HCT116 (cell line): Measurements from ENCODE around the gene SEC24C. TPM values are rescaled to one million over a fixed set of nuclear protein-coding genes. Genes with fewer than 3 reads are reported as not detected.

Source experiments
- ATAC-seq: fragments of 200-7000 bp; cut with Tn5 transposase; 2 replicates; pipeline ENCODE4 v1.9.1; 2020; ENCODE audit warnings: mild to moderate bottlenecking, moderate library complexity
- Bru-seq: library from RNA; stranded (reverse); fragments of 400-500 nt; gene quantifications from one replicate; lab custom pipeline; 2021; lab: Mats Ljungman, UMichigan
- BruChase-seq, 2 experiments: library from RNA; stranded (reverse); fragments of 400-500 nt; gene quantifications; one replicate each; lab custom pipeline; 2021; lab: Mats Ljungman, UMichigan
- BruUV-seq: library from RNA; stranded (reverse); fragments of 400-500 nt; replicated peaks from 2 replicates; lab custom pipeline; 2021; lab: Mats Ljungman, UMichigan
- CTCF ChIA-PET: fragments of 300-600 bp; sonication (Branson Sonifier 250); formaldehyde crosslinking; loops from one replicate; lab custom pipeline; 2021; ENCODE audit warnings: antibody characterized with exemption; lab: Charles Lee
- POLR2A ChIA-PET: fragments of 300-600, 350-600 bp; sonication (Branson Sonifier 250); formaldehyde crosslinking; loops from one replicate; lab custom pipeline; 2021; ENCODE audit warnings: antibody characterized with exemption; lab: Charles Lee
- RAD21 ChIA-PET, 2 experiments: fragments of 300-600 bp; sonication (Branson Sonifier 250); formaldehyde crosslinking; loops; one replicate each; lab custom pipeline; 2023; ENCODE audit warnings: low total read pairs in 2 of 2; ENCODE audit not compliant: uncharacterized antibody in 2 of 2, unreplicated experiment in 2 of 2, low non-redundant PET in 1 of 2; lab: Charles Lee
- DNase-seq: peaks from one replicate; pipeline ENCODE4 v3.0.0-alpha.2; 2010; ENCODE audit warnings: low read depth, low spot score
- H2AFZ ChIP-seq: fragments of 200-600 bp; shearing (Covaris generic), sonication (generic); 2 replicates; pipeline ENCODE4 v1.6.1; 2017; ENCODE audit warnings: low read depth, mixed run types, mixed read lengths, antibody characterized with exemption, low read length; ENCODE audit not compliant: poor library complexity, severe bottlenecking
- H3K27ac ChIP-seq: 2 replicates; pipeline ENCODE4 v1.5.1; 2012; ENCODE audit warnings: low read depth, low read length
- H3K27me3 ChIP-seq: fragments of 200-600 bp; sonication (generic); 2 replicates; pipeline ENCODE4 v1.6.1; 2016; ENCODE audit warnings: mixed run types, low read length, mixed read lengths; ENCODE audit not compliant: insufficient read depth
- H3K36me3 ChIP-seq, 2 experiments: fragments of 200-500 bp in 1 of 2; fragments of 200-600 bp in 1 of 2; sonication (Bioruptor generic) in 1 of 2; sonication (generic) in 1 of 2; 2 replicates each; pipeline versions ENCODE4 v1.5.1 to v1.6.1; 2014 to 2016; ENCODE audit warnings: low read length in 2 of 2, inconsistent platforms in 1 of 2, mixed read lengths in 1 of 2, mixed run types in 1 of 2; ENCODE audit not compliant: insufficient read depth in 2 of 2, control insufficient read depth in 1 of 2
- H3K4me1 ChIP-seq, 2 experiments: fragments of 200-600 bp in 1 of 2; sonication (generic) in 1 of 2; 2 replicates each; pipeline versions ENCODE4 v1.5.1 to v1.6.1; 2012 to 2017; ENCODE audit warnings: low read length in 2 of 2, inconsistent platforms in 1 of 2, mild to moderate bottlenecking in 1 of 2, mixed read lengths in 1 of 2, mixed run types in 1 of 2, moderate library complexity in 1 of 2; ENCODE audit not compliant: insufficient read depth in 2 of 2, control insufficient read depth in 1 of 2
- H3K4me2 ChIP-seq: fragments of 200-600 bp; sonication (generic); 2 replicates; pipeline ENCODE4 v1.6.1; 2017; ENCODE audit warnings: mixed run types, low read length, mixed read lengths
- H3K4me3 ChIP-seq, 2 experiments: fragments of 200-600 bp in 1 of 2; sonication (generic) in 1 of 2; replicated peaks in 1 of 2; 2 replicates each; pipeline ENCODE4 v1.5.1; 2011 to 2016; ENCODE audit warnings: low read length in 2 of 2, control low read depth in 1 of 2, low read depth in 1 of 2, mild to moderate bottlenecking in 1 of 2, mixed read lengths in 1 of 2, mixed run types in 1 of 2
- H3K79me2 ChIP-seq: fragments of 200-600 bp; sonication (generic); 2 replicates; pipeline ENCODE4 v1.6.1; 2017; ENCODE audit warnings: mild to moderate bottlenecking, mixed run types, low read length, moderate library complexity, mixed read lengths; ENCODE audit not compliant: insufficient read depth
- H3K9ac ChIP-seq: fragments of 200-600 bp; sonication (generic); 2 replicates; pipeline ENCODE4 v1.6.1; 2016; ENCODE audit warnings: low read length, mixed read lengths
- H3K9me2 ChIP-seq: fragments of 200-600 bp; sonication (generic), shearing (Covaris generic); 2 replicates; pipeline ENCODE4 v1.6.1; 2017; ENCODE audit warnings: mixed run types, mild to moderate bottlenecking, moderate library complexity; ENCODE audit not compliant: insufficient read depth
- H3K9me3 ChIP-seq, 2 experiments: fragments of 200-500 bp in 1 of 2; fragments of 200-600 bp in 1 of 2; sonication (Bioruptor generic) in 1 of 2; sonication (generic) in 1 of 2; 2 replicates each; pipeline ENCODE4 v1.6.1; 2014 to 2017; ENCODE audit warnings: low read length in 2 of 2, mixed read lengths in 2 of 2, inconsistent platforms in 1 of 2, low read depth in 1 of 2, mild to moderate bottlenecking in 1 of 2, mixed run types in 1 of 2, moderate library complexity in 1 of 2; ENCODE audit not compliant: control insufficient read depth in 1 of 2, insufficient read depth in 1 of 2
- H4K20me1 ChIP-seq: fragments of 200-600 bp; sonication (generic), shearing (Covaris generic); 2 replicates; pipeline ENCODE4 v1.6.1; 2017; ENCODE audit warnings: mixed run types, mild to moderate bottlenecking, moderate library complexity; ENCODE audit not compliant: insufficient read depth
- CBX3 ChIP-seq: IDR thresholded peaks from 2 replicates; pipeline ENCODE4 v1.6.1; 2012; ENCODE audit warnings: low read depth
- CEBPB ChIP-seq: IDR thresholded peaks from 2 replicates; pipeline ENCODE4 v1.6.1; 2012; ENCODE audit warnings: low read depth
- EGR1 ChIP-seq: IDR thresholded peaks from 2 replicates; pipeline ENCODE4 v1.6.1; 2012; ENCODE audit warnings: low read depth
- ELF1 ChIP-seq: IDR thresholded peaks from 2 replicates; pipeline ENCODE4 v1.6.1; 2012; ENCODE audit warnings: low read depth, borderline replicate concordance
- EZH2 ChIP-seq: fragments of 200-600 bp; sonication (generic); IDR thresholded peaks from 2 replicates; pipeline ENCODE4 v1.6.1; 2017; ENCODE audit warnings: antibody characterized with exemption, mixed run types
- EZH2phosphoT487 ChIP-seq: fragments of 200-600 bp; IDR thresholded peaks from 2 replicates; pipeline ENCODE4 v1.6.1; 2018; ENCODE audit warnings: antibody characterized with exemption, borderline replicate concordance
- POLR2A ChIP-seq: IDR thresholded peaks from 2 replicates; pipeline ENCODE4 v1.7.0; 2011; ENCODE audit warnings: borderline replicate concordance; ENCODE audit not compliant: insufficient read depth, insufficient read length; ENCODE audit errors: extremely low read depth
- POLR2AphosphoS5 ChIP-seq: IDR thresholded peaks from 2 replicates; pipeline ENCODE4 v1.6.1; 2011; ENCODE audit warnings: mild to moderate bottlenecking, low read depth, low read length, moderate library complexity
- SIN3A ChIP-seq: IDR thresholded peaks from 2 replicates; pipeline ENCODE4 v1.6.1; 2012; ENCODE audit warnings: low read depth
- SP1 ChIP-seq: IDR thresholded peaks from 2 replicates; pipeline ENCODE4 v1.6.1; 2012; ENCODE audit warnings: low read depth
- TCF7L2 ChIP-seq: IDR thresholded peaks from 2 replicates; pipeline ENCODE4 v1.7.0; 2011; ENCODE audit warnings: borderline replicate concordance, inconsistent platforms; ENCODE audit not compliant: insufficient read depth, insufficient read length; ENCODE audit errors: extremely low read depth
- YY1 ChIP-seq: IDR thresholded peaks from 2 replicates; pipeline ENCODE4 v1.6.1; 2011; ENCODE audit warnings: low read length, low read depth, moderate library complexity, mild to moderate bottlenecking; ENCODE audit not compliant: insufficient replicate concordance; ENCODE audit errors: extremely low read depth
- ZBTB33 ChIP-seq: IDR thresholded peaks from 2 replicates; pipeline ENCODE4 v1.6.1; 2011; ENCODE audit warnings: mild to moderate bottlenecking, low read length, moderate library complexity; ENCODE audit not compliant: insufficient replicate concordance; ENCODE audit errors: extremely low read depth
- intact Hi-C: fragments of 100-400 bp; cut with micrococcal nuclease; formaldehyde crosslinking; loops from 2 replicates; pipeline ENCODE4 v1.10.0; 2022
- long read RNA-seq: library from polyadenylated mRNA; unstranded; transcript quantifications from one replicate; pipeline ENCODE4 v2.0.0, GENCODE V29; 2021; ENCODE audit not compliant: unreplicated experiment
- polyA plus RNA-seq: library from polyadenylated mRNA; unstranded; fragments of >200 nt; gene quantifications from 2 replicates; pipeline ENCODE4 v1.2.1, GENCODE V29; 2012; ENCODE audit warnings: missing spikeins
- total RNA-seq: library from RNA; stranded (reverse); gene quantifications from one replicate; pipeline ENCODE4 v1.2.1, GENCODE V29; 2021; ENCODE audit not compliant: unreplicated experiment
- TF ChIP-seq, protein P1 (sequence below), 3 experiments: fragments of 200-600 bp in 1 of 3; sonication (generic) in 1 of 3; IDR thresholded peaks in 2 of 3; conservative IDR thresholded peaks in 1 of 3; 2 replicates each; pipeline ENCODE4 v1.5.1; 2012 to 2017; ENCODE audit warnings: low read depth in 2 of 3, low read length in 2 of 3, antibody characterized with exemption in 1 of 3, borderline replicate concordance in 1 of 3, control low read depth in 1 of 3, mild to moderate bottlenecking in 1 of 3, mixed read lengths in 1 of 3, mixed run types in 1 of 3, moderate library complexity in 1 of 3; ENCODE audit not compliant: insufficient read depth in 1 of 3
- TF ChIP-seq, protein P2 (sequence below): IDR thresholded peaks from 2 replicates; pipeline ENCODE4 v1.6.1; 2012

SEC24C gene
- total RNA-seq = 60.9 TPM
- polyA plus RNA-seq = 48.6 and 50.9 TPM in 2 replicates
- percentile 80 among the genes with signal in this experiment for Bru-seq, nascent RNA
- BruChase-seq, experiment 1, labeled RNA remaining after a 6-hour chase = percentile 96 among the genes with signal in this experiment
- percentile 91 among the genes with signal in this experiment for BruChase-seq, experiment 2, labeled RNA remaining after a 2-hour chase
- long read RNA-seq, full-length matches to known transcripts = 21 of 284 reads
- long read RNA-seq, partial matches to known transcripts = 219 of 284 reads
- long read RNA-seq, other reads (novel, unspliced or antisense) = 44 of 284 reads

GRCh38 chr10:73743905-73744663 lies at the start of gene SEC24C:
Gene SEC24C, plus strand, starts transcription at chr10:73744372. Its CDS starts 2,461 bp downstream, at chr10:73746833.
- no peaks in the 10 kb centered on the region for H3K27me3 ChIP-seq
- peaks cover 2 to 22% of the 10 kb centered on the region in 2 experiments; a peak in 3 of 4 replicates for H3K4me1 ChIP-seq
- ChIA-PET POLR2A (interaction anchor here (1.0 to 3.6 kb wide), 4 partner anchors 9 to 28 kb away, joined by 3 to 36 read pairs (median 6); a partner anchor contains a TSS), RAD21 (no interaction called here), CTCF (interaction anchor here (1.4 kb wide), 1 partner anchor 28 kb away, joined by 3 read pairs; a partner anchor contains a TSS)
- peak; percentile 93 for DNase-seq
- ATAC-seq = peak; percentile 89
- no peaks in the 10 kb centered on the region for H3K9me3 ChIP-seq
- H3K9ac ChIP-seq = peak within 1 kb of the TSS; percentile 91
- H4K20me1 ChIP-seq = no peaks in the 10 kb centered on the region
- peak within 1 kb of the TSS; percentile 84 to 98 for H3K4me3 ChIP-seq
- intact Hi-C loops = loop anchor here (1.0 kb wide), 1 partner anchor 41 kb away; the partner anchor contains the start of gene ZSWIM8
- H3K36me3 ChIP-seq = peaks cover 0 to 5% of the 10 kb centered on the region in 2 experiments; a peak in 1 of 4 replicates
- H3K27ac ChIP-seq = peak within 1 kb of the TSS; percentile 79
- no TSS peak for BruUV-seq
- no peak within 1 kb of the TSS for H2AFZ ChIP-seq
- H3K4me2 ChIP-seq = peak within 1 kb of the TSS; percentile 86
- peaks cover 61% of the 10 kb centered on the region for H3K79me2 ChIP-seq
- no peaks in the 10 kb centered on the region for H3K9me2 ChIP-seq
- TF ChIP-seq CBX3 = no peak
- no peak for TF ChIP-seq EZH2phosphoT487
- TF ChIP-seq YY1 = peak; percentile 97
- no peak for TF ChIP-seq EZH2
- peak; percentile 64 for TF ChIP-seq EGR1
- peak; percentile 78 for TF ChIP-seq POLR2A
- TF ChIP-seq SIN3A = peak; percentile 77; the same call in 1 of the 2 replicates
- TF ChIP-seq ZBTB33 = no peak
- peak; percentile 92 for TF ChIP-seq TCF7L2
- TF ChIP-seq SP1 = peak; percentile 70
- TF ChIP-seq, protein P1, sequence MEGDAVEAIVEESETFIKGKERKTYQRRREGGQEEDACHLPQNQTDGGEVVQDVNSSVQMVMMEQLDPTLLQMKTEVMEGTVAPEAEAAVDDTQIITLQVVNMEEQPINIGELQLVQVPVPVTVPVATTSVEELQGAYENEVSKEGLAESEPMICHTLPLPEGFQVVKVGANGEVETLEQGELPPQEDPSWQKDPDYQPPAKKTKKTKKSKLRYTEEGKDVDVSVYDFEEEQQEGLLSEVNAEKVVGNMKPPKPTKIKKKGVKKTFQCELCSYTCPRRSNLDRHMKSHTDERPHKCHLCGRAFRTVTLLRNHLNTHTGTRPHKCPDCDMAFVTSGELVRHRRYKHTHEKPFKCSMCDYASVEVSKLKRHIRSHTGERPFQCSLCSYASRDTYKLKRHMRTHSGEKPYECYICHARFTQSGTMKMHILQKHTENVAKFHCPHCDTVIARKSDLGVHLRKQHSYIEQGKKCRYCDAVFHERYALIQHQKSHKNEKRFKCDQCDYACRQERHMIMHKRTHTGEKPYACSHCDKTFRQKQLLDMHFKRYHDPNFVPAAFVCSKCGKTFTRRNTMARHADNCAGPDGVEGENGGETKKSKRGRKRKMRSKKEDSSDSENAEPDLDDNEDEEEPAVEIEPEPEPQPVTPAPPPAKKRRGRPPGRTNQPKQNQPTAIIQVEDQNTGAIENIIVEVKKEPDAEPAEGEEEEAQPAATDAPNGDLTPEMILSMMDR (IDR thresholded peaks at IDR 0.05 in 2 of 3, conservative IDR thresholded peaks at IDR 0.05 in 1 of 3; ENCODE audit: borderline replicate concordance in 1 of 3, insufficient read depth in 1 of 3, low read depth in 2 of 3, low read length in 2 of 3) = no peak
- TF ChIP-seq POLR2AphosphoS5 = peak; percentile 63; the same call in 1 of the 2 replicates
- no peak for TF ChIP-seq CEBPB
- TF ChIP-seq ELF1 = peak; percentile 71
- TF ChIP-seq, protein P2, sequence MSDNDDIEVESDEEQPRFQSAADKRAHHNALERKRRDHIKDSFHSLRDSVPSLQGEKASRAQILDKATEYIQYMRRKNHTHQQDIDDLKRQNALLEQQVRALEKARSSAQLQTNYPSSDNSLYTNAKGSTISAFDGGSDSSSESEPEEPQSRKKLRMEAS = peak; percentile 75; the same call in 1 of the 2 replicates
